Measurements from ENCODE around the gene PLEKHA7. TPM values are rescaled to one million over a fixed set of nuclear protein-coding genes. Genes with fewer than 3 reads are reported as not detected.

The PLEKHA7 gene
- total RNA-seq, 2 experiments from 2014 or later, result 5.1 to 5.6 TPM

DNA sequence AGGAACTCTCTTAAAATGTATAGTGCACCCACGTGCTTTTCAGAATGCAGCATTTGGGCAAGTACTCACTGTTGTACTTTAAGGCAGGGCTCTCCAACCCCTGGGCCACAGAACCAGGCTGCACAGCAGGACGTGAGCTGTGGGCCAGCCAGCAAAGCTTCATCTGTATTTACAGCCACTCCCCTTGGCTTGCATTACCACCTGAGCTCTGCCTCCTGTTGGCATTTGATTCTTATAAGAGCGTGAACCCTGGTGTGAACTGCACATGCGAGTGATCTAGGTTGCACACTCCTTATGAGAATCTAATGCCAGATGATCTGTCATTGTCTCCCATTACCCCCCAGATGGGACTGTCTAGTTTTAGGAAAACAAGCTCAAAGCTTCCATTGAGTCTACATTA lies 272.7 kb downstream of the PLEKHA7 start:
- DNase-seq, result no peak
- H3K4me3 Mint-ChIP-seq, result peak overlapping the region; percentile 67
- H3K4me1 Mint-ChIP-seq, result peaks cover 39% of the 10 kb centered on the region

GRCh38 chr11:16738947-16739815 lies 275.0 kb downstream of the PLEKHA7 start:
- peaks cover 26% of the 10 kb centered on the region for H3K4me1 Mint-ChIP-seq
- H3K9me3 Mint-ChIP-seq, result no peaks in the 10 kb centered on the region
- H3K4me3 Mint-ChIP-seq, result no peak overlapping the region
- H3K27ac Mint-ChIP-seq, result no peak overlapping the region
- DNase-seq, result no peak
- H3K36me3 Mint-ChIP-seq, result peaks cover 16% of the 10 kb centered on the region
- no peaks in the 10 kb centered on the region for H3K27me3 Mint-ChIP-seq

More for the DNA sequence above, 272.7 kb downstream of the PLEKHA7 start:
- H3K27ac Mint-ChIP-seq, result peak overlapping the region; percentile 74
- no peaks in the 10 kb centered on the region for H3K27me3 Mint-ChIP-seq
- H3K36me3 Mint-ChIP-seq, result peaks cover 22% of the 10 kb centered on the region
- H3K9me3 Mint-ChIP-seq, result no peaks in the 10 kb centered on the region

GRCh38 chr11:16738193-16738946 lies 275.8 kb downstream of the PLEKHA7 start, which contains the start of gene C11orf58:
Gene C11orf58, plus strand, starts transcription at chr11:16738647. Its CDS starts 132 bp downstream, at chr11:16738779.
- Mint-ChIP-seq H3K4me3 (peak within 1 kb of the TSS; percentile 71), H3K9me3 (no peaks in the 10 kb centered on the region), H3K27me3 (no peaks in the 10 kb centered on the region), H3K36me3 (peaks cover 15% of the 10 kb centered on the region), H3K4me1 (peaks cover 19% of the 10 kb centered on the region), H3K27ac (peak within 1 kb of the TSS; percentile 58)
- DNase-seq, result peak; percentile 93

DNA sequence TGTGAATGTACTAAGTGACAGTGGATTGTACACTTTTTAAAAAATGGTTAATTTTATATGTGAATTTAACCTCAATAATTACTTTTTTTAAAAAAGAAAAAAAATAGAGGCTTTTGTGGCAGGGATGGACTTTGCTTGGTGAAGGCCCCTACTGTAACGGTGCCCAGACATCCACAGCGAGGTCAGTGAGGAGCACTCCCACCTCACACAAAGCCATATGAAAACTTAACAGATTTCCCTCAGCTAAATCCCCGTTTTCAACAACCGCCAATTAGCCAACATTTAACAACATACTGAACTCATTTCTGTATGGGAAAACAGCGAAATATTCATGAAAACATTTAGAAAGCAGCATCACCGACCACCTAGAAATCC lies 276.4 kb downstream of the PLEKHA7 start:
- no peaks in the 10 kb centered on the region for H3K27me3 Mint-ChIP-seq
- no peak for DNase-seq
- H3K27ac Mint-ChIP-seq, result peak overlapping the region; percentile 58
- peak overlapping the region; percentile 71 for H3K4me3 Mint-ChIP-seq
- H3K9me3 Mint-ChIP-seq, result no peaks in the 10 kb centered on the region
- H3K4me1 Mint-ChIP-seq, result peaks cover 15% of the 10 kb centered on the region
- H3K36me3 Mint-ChIP-seq, result peaks cover 11% of the 10 kb centered on the region

Other genes with a start within 250 kb of the PLEKHA7 start
- 1,000 to 10,000 TPM; 1,699 to 1,750 TPM for gene RPS13, start 63.3 kb upstream of the PLEKHA7 start, total RNA-seq
- 10 to 100 TPM; 27.8 to 28.5 TPM for gene PIK3C2A, start 193.6 kb upstream of the PLEKHA7 start, total RNA-seq